Tibial nerve (tissue), 4 donors: Measurements from ENCODE around the gene IL1RAPL2. TPM values are rescaled to one million over a fixed set of nuclear protein-coding genes. Genes with fewer than 3 reads are reported as not detected.

Source experiments
- DNase-seq, 2 donors: peaks; one replicate each; pipeline ENCODE4 v3.0.0-alpha.2; 2019; ENCODE audit warnings: low spot score in 2 of 2
- H3K27ac ChIP-seq, 4 donors: fragments of 200-600 bp; sonication (generic) in 3 of 4; one replicate each; pipeline ENCODE4 v1.5.1; 2017 to 2019; ENCODE audit warnings: mild to moderate bottlenecking in 1 of 4
- H3K27me3 ChIP-seq, 2 donors: fragments of 200-600 bp; sonication (generic) in 1 of 2; one replicate each; pipeline versions ENCODE4 v1.5.1 to v1.6.0; 2017 to 2019
- H3K36me3 ChIP-seq, 3 donors: fragments of 200-600 bp; sonication (generic); one replicate each; pipeline ENCODE4 v1.5.1; 2018 to 2019
- H3K4me1 ChIP-seq, 4 donors: fragments of 200-600 bp; sonication (generic) in 3 of 4; one replicate each; pipeline ENCODE4 v1.5.1; 2017 to 2019
- H3K4me3 ChIP-seq, 4 donors: fragments of 200-600 bp; sonication (generic) in 3 of 4; one replicate each; pipeline ENCODE4 v1.5.1; 2017 to 2019; ENCODE audit warnings: mild to moderate bottlenecking in 1 of 4, moderate library complexity in 1 of 4
- H3K9me3 ChIP-seq, 4 donors: fragments of 200-600 bp; sonication (generic) in 3 of 4; one replicate each; pipeline ENCODE4 v1.5.1; 2017 to 2019
- EP300 ChIP-seq, 2 donors: sonication (generic); formaldehyde crosslinking; IDR thresholded peaks; one replicate each; pipeline ENCODE4 v1.6.1; 2017; ENCODE audit warnings: antibody characterized with exemption in 2 of 2, mild to moderate bottlenecking in 1 of 2
- POLR2A ChIP-seq, 2 donors: fragments of 450-650 bp; IDR thresholded peaks; one replicate each; pipeline ENCODE4 v1.6.1; 2017; ENCODE audit warnings: antibody characterized with exemption in 2 of 2, mild to moderate bottlenecking in 2 of 2, moderate library complexity in 2 of 2
- WGBS, 2 donors: methylation state at CpG; one replicate each; pipeline ENCODE4 v1.1.5; 2018; 5-methylcytosine and 5-hydroxymethylcytosine counted together
- total RNA-seq, 4 donors: library from RNA; depleted of rRNA; stranded (reverse); fragments of >200 nt; gene quantifications; one replicate each; pipeline ENCODE4 v1.1.0, GENCODE V29; 2016
- TF ChIP-seq, protein P1 (sequence below), 5 experiments: fragments of 200-600 bp in 3 of 5; fragments of 450-650 bp in 2 of 5; sonication (generic) in 3 of 5; IDR thresholded peaks; one replicate each; pipeline ENCODE4 v1.5.1; 2016 to 2019; ENCODE audit warnings: antibody characterized with exemption in 5 of 5, mild to moderate bottlenecking in 3 of 5, moderate library complexity in 2 of 5

The IL1RAPL2 gene
- total RNA-seq, 4 donors from 2014 or later = not detected

DNA sequence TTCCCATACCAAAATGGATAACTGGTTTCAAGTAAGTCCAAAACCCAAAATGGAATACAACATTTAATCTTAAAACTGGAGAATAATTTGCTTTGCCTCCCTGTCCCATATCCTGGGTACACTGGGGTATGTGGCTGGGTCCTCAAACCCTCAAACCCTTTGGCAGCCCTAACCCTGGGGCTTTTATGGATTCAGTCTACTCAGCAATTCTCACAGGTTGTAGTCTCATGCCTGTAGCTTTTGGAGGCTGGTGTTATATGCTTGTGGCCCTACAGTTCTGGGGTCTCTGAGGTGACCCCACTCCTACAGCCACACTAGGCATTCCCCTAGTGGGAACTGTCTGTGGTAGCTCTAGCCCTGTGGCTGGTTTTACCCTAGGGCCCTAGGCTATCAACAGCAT, 1145.8 kb downstream of the IL1RAPL2 start:
- Histone ChIP-seq H3K27ac (no peak overlapping the region), H3K27me3 (peaks cover 0 to 6% of the 10 kb centered on the region in 2 donors), H3K4me3 (no peak overlapping the region), H3K9me3 (no peaks in the 10 kb centered on the region), H3K36me3 (no peaks in the 10 kb centered on the region), H3K4me1 (no peaks in the 10 kb centered on the region)
- no peak for DNase-seq
- TF ChIP-seq, protein P1, sequence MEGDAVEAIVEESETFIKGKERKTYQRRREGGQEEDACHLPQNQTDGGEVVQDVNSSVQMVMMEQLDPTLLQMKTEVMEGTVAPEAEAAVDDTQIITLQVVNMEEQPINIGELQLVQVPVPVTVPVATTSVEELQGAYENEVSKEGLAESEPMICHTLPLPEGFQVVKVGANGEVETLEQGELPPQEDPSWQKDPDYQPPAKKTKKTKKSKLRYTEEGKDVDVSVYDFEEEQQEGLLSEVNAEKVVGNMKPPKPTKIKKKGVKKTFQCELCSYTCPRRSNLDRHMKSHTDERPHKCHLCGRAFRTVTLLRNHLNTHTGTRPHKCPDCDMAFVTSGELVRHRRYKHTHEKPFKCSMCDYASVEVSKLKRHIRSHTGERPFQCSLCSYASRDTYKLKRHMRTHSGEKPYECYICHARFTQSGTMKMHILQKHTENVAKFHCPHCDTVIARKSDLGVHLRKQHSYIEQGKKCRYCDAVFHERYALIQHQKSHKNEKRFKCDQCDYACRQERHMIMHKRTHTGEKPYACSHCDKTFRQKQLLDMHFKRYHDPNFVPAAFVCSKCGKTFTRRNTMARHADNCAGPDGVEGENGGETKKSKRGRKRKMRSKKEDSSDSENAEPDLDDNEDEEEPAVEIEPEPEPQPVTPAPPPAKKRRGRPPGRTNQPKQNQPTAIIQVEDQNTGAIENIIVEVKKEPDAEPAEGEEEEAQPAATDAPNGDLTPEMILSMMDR (IDR thresholded peaks at IDR 0.05) = no peak
- TF ChIP-seq EP300 (IDR thresholded peaks at IDR 0.05) (no peak), POLR2A (IDR thresholded peaks at IDR 0.05) (no peak)

DNA sequence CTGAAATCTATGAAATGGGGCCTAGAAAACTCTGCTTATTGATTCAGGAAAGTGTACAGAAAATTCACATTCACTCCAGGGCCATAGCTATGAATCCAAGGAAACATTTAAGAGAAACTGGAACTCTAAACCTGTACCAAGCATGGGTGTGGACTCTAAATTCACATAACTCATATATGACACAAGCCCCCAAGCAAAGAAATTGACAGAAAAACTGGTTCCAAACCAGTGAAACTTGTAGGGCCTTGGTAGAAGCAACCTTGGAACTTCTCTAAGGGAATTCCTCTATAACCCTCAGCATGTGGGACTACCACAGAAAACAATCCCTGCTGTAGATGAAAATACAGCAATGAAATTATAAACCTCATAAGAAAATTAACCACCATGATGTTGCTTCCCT, 1149.7 kb downstream of the IL1RAPL2 start:
- H3K36me3 ChIP-seq = no peaks in the 10 kb centered on the region
- H3K4me3 ChIP-seq = no peak overlapping the region
- TF ChIP-seq POLR2A (IDR thresholded peaks at IDR 0.05) = no peak
- TF ChIP-seq, protein P1 (IDR thresholded peaks at IDR 0.05) = no peak
- no peak for TF ChIP-seq EP300 (IDR thresholded peaks at IDR 0.05)
- DNase-seq = no peak
- H3K4me1 ChIP-seq = no peaks in the 10 kb centered on the region
- H3K27me3 ChIP-seq = no peaks in the 10 kb centered on the region
- H3K9me3 ChIP-seq = no peaks in the 10 kb centered on the region
- H3K27ac ChIP-seq = no peak overlapping the region

DNA sequence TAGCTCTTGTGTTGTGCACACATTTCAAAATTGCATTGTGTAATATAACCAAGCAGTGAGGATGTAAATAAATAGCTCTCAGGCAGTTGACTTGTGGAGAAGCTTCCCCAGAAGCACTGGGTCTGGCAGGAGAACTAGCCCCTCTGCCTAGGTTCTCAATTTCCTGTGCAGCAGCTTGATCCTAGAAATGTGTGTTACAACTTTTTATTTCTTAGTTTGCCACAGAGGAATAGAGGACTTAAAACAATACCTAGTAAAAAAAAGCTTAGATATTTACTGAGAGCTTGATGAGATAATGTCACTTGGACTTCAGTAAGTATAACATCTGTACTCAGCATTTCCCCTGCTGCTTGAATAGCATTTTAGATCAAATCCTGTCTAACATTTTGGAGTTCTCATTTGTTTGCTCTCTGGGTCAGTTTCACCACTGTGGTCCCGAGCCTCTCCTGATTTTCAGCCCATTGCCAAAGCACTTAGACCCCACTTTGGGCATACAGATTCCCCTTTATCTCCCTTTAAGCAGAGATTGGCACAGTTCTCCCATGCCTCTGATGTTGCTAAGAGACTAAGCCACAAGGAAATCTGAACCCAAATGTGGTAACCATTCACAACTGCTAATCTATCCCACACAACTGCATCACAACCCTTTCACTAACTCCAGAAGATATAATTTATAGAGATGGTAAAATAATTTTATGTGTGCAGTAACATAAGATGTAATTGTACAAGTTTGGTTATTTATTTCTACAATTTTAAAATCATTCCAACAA, 1158.2 kb downstream of the IL1RAPL2 start:
- H3K4me3 ChIP-seq = no peak overlapping the region
- no peaks in the 10 kb centered on the region for H3K27me3 ChIP-seq
- no peaks in the 10 kb centered on the region for H3K9me3 ChIP-seq
- H3K4me1 ChIP-seq = no peaks in the 10 kb centered on the region
- DNase-seq = no peak
- TF ChIP-seq EP300 (IDR thresholded peaks at IDR 0.05) (no peak), POLR2A (IDR thresholded peaks at IDR 0.05) (no peak)
- TF ChIP-seq, protein P1 (IDR thresholded peaks at IDR 0.05) = no peak
- H3K27ac ChIP-seq = no peak overlapping the region
- WGBS, 2 donors = 21 to 30% methylated on average over 1 of the region's 1 CpG
- no peaks in the 10 kb centered on the region for H3K36me3 ChIP-seq

DNA sequence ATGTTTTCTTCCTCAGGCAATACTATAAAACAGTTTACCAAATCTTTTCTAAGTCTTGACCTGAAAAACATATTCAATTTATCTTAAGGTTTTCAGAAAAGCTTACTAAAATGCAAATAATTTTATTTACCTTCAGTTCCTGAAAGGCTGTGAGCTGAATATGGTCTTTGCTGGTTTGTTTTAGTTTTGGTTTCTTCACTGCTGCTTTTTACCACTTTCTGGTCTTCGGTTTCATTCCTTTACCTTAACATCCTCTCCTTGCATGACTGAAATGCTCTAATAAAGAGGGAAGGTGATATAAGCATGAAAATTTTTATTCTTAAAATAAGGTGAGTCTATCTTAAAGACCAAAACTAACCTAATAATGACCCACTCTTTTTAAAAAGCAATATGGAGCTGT, 1159.2 kb downstream of the IL1RAPL2 start:
- no peak overlapping the region for H3K4me3 ChIP-seq
- TF ChIP-seq POLR2A (IDR thresholded peaks at IDR 0.05) = no peak
- no peak for TF ChIP-seq EP300 (IDR thresholded peaks at IDR 0.05)
- TF ChIP-seq, protein P1 (IDR thresholded peaks at IDR 0.05) = no peak
- H3K27ac ChIP-seq = no peak overlapping the region
- DNase-seq = no peak
- H3K36me3 ChIP-seq = no peaks in the 10 kb centered on the region
- H3K27me3 ChIP-seq = no peaks in the 10 kb centered on the region
- WGBS, 2 donors = 91 to 92% methylated on average over 1 of the region's 1 CpG
- H3K4me1 ChIP-seq = no peaks in the 10 kb centered on the region
- H3K9me3 ChIP-seq = no peaks in the 10 kb centered on the region

DNA sequence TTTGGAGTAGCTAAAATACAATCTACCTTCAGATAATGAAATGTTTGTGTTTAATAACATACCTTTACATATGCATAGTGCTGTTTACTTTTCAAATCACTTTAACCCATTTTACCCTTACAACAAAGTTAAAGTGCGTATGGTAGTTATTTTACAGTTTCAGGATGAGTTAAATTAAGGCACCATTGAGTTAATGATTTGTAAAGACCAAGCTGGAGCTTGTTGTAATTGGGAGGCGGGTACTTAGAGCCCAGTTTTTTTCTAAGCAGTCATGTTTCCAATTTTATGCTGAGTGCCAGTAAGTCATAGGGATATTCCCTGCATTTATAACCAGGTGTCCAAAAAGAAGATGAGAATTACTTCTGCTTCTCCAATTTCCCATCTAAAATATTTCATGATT, 1172.2 kb downstream of the IL1RAPL2 start:
- Histone ChIP-seq H3K4me1 (no peaks in the 10 kb centered on the region), H3K36me3 (no peaks in the 10 kb centered on the region), H3K9me3 (no peaks in the 10 kb centered on the region), H3K27ac (no peak overlapping the region), H3K4me3 (no peak overlapping the region), H3K27me3 (no peaks in the 10 kb centered on the region)
- WGBS, 2 donors = 72 to 85% methylated on average over 2 of the region's 2 CpGs
- TF ChIP-seq, protein P1 (IDR thresholded peaks at IDR 0.05) = no peak
- no peak for TF ChIP-seq EP300 (IDR thresholded peaks at IDR 0.05)
- DNase-seq = no peak
